Stimulated activated naive B cell treated with anti-CD40 and anti-IgM and Interleukin-4, amounts not matched to agents 10 μg/mL and 1 μg/mL and 100 μg/mL, for 72 hours (primary cell): ENCODE data around the gene TFB1M.

Experiments used
- ATAC-seq, 2 donors: fragments of 150-1000 bp; cut with Tn5 transposase; replicated peaks; 2 replicates each; pipeline ENCODE4 v1.10.0; 2021; ENCODE audit warnings: moderate library complexity in 1 of 2
- DNase-seq: peaks from one replicate; pipeline ENCODE4 v3.0.0; 2021
- H3K27ac Mint-ChIP-seq: one replicate; pipeline ENCODE4 v1.8.0; 2022; ENCODE audit warnings: mild to moderate bottlenecking, mixed read lengths
- H3K27me3 Mint-ChIP-seq, 2 donors: one replicate each; pipeline ENCODE4 v1.8.0; 2022; ENCODE audit warnings: mixed read lengths in 2 of 2
- H3K36me3 Mint-ChIP-seq, 2 donors: one replicate each; pipeline ENCODE4 v1.8.0; 2022; ENCODE audit warnings: mixed read lengths in 2 of 2, mild to moderate bottlenecking in 1 of 2
- H3K4me1 Mint-ChIP-seq, 2 donors: one replicate each; pipeline ENCODE4 v1.8.0; 2022; ENCODE audit warnings: mixed read lengths in 2 of 2, mild to moderate bottlenecking in 1 of 2
- H3K4me3 Mint-ChIP-seq, 2 donors: one replicate each; pipeline ENCODE4 v1.8.0; 2022; ENCODE audit warnings: mild to moderate bottlenecking in 2 of 2, mixed read lengths in 2 of 2, moderate library complexity in 1 of 2
- H3K9me3 Mint-ChIP-seq, 2 donors: one replicate each; pipeline ENCODE4 v1.8.0; 2022; ENCODE audit warnings: mixed read lengths in 2 of 2, mild to moderate bottlenecking in 1 of 2

TFB1M gene

DNA sequence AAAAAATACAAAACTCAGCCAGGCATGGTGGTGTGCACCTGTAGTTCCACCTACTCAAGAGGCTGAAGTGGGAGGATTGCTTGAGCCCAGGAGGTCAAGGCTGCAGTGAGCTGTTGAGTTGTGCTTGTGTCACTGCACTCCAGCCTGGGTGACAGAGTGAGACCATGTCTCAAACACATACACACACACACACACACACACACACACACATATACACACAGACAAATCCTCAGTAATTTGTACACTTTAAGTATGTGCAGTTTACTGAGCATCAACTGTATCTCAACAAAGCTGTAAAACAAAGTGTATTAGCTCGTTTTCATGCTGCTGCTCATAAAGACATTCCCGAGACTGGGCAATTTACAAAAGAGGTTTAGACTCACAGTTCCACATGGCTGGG is 7.3 kb downstream of the TFB1M start:
- Mint-ChIP-seq H3K36me3 (peaks cover 21 to 44% of the 10 kb centered on the region in 2 donors), H3K4me1 (peaks cover 9 to 15% of the 10 kb centered on the region in 2 donors), H3K27ac (no peak overlapping the region), H3K27me3 (no peaks in the 10 kb centered on the region), H3K4me3 (no peak overlapping the region), H3K9me3 (no peaks in the 10 kb centered on the region)
- ATAC-seq (no peak), DNase-seq (no peak)

DNA sequence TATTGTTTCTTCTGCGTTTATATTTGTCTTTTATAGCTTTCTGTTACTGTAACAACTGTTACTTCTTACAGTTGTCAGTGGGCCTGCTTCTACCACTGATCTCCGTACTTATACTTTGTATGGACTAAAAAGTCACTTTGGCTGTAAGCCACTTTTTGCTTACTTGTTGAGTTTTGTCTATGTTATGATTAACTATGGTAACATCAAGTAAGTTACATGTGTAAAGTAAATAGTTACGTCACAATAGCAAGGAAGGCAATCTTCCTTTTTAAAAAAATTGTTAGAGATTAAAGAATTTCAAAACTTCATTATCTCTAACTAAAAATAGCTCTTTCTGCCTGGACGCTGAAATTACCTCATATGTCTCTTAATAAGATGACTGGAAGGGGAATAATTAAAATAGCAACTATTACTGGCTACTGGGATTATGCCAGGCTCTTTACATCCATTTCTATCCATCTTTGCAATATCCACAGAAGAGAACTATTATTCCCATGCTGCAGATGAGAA is 10.9 kb downstream of the TFB1M start:
- H3K27ac Mint-ChIP-seq, result no peak overlapping the region
- H3K27me3 Mint-ChIP-seq, result no peaks in the 10 kb centered on the region
- H3K4me3 Mint-ChIP-seq, result no peak overlapping the region
- DNase-seq (no peak), ATAC-seq (no peak)
- peaks cover 18 to 46% of the 10 kb centered on the region in 2 donors for H3K36me3 Mint-ChIP-seq
- peaks cover 0 to 5% of the 10 kb centered on the region in 2 donors for H3K4me1 Mint-ChIP-seq
- no peaks in the 10 kb centered on the region for H3K9me3 Mint-ChIP-seq

DNA sequence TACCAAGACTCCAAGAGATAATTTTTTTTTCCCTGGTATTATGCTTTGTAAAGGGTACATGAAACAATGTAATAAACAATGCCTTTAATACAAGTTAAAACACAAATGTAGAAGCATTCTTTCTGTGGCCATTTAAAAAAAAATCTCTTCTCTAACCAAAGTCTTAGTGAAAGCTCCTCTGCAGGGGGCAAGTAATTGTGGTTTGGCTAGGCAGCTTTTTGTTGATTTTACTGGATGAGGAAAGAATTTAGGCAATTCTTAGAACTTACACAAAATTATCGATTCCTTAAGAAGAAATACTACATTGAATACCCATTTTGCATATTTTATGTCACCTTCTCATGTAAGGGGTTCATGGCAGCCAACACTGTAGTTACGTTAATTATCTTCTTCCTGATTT is 12.4 kb downstream of the TFB1M start:
- DNase-seq (no peak), ATAC-seq (no peak)
- H3K9me3 Mint-ChIP-seq, result no peaks in the 10 kb centered on the region
- no peaks in the 10 kb centered on the region for H3K27me3 Mint-ChIP-seq
- H3K27ac Mint-ChIP-seq, result no peak overlapping the region
- H3K4me1 Mint-ChIP-seq, result peaks cover 0 to 2% of the 10 kb centered on the region in 2 donors
- H3K36me3 Mint-ChIP-seq, result peaks cover 22 to 43% of the 10 kb centered on the region in 2 donors
- H3K4me3 Mint-ChIP-seq, result no peak overlapping the region

DNA sequence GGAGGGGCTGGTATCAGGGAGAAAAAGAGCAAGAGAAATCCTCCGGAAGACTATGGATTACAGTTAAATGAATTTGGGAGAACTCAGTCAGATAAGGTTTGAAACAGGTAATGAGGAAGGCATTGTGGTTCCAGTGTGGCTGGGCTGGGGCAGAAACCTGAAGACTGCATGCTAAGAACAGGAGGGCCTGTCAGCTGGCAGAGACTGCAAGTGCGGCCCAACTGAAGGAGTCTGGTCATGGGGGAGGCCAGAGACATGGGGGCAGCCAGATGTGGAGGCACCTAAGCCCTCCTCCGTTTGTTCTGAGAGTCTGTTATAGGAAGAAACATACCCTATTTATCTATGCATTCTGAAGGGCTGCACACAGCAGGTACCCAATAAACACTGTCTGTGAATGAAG is 16.6 kb downstream of the TFB1M start:
- Mint-ChIP-seq H3K27ac (no peak overlapping the region), H3K4me1 (peaks cover 0 to 6% of the 10 kb centered on the region in 2 donors), H3K27me3 (no peaks in the 10 kb centered on the region), H3K9me3 (no peaks in the 10 kb centered on the region), H3K4me3 (no peak overlapping the region), H3K36me3 (peaks cover 28 to 44% of the 10 kb centered on the region in 2 donors)
- ATAC-seq (no peak), DNase-seq (no peak)

DNA sequence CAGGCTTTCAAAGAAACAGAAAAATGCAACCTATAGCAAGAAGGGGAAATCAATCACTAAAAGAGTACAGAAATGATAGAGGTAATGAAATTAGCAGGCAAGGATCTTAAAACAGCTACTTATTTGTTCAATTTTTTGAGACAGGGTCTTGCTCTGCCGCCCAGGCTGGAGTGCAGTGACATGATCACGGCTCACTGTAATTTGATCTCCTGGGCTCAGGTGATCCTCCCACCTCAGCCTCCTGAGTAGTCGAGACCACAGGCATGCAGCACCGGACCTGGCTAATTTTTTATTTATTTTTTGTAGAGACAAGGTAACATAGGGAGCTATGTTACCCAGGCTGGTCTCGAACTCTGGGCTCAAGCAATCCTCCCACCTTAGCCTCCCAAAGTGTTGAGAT is 21.6 kb downstream of the TFB1M start:
- ATAC-seq, result no peak
- H3K27ac Mint-ChIP-seq, result no peak overlapping the region
- H3K36me3 Mint-ChIP-seq, result peaks cover 49 to 63% of the 10 kb centered on the region in 2 donors
- peaks cover 0 to 5% of the 10 kb centered on the region in 2 donors for H3K4me1 Mint-ChIP-seq
- no peak overlapping the region for H3K4me3 Mint-ChIP-seq
- no peaks in the 10 kb centered on the region for H3K9me3 Mint-ChIP-seq
- H3K27me3 Mint-ChIP-seq, result no peaks in the 10 kb centered on the region
- no peak for DNase-seq

DNA sequence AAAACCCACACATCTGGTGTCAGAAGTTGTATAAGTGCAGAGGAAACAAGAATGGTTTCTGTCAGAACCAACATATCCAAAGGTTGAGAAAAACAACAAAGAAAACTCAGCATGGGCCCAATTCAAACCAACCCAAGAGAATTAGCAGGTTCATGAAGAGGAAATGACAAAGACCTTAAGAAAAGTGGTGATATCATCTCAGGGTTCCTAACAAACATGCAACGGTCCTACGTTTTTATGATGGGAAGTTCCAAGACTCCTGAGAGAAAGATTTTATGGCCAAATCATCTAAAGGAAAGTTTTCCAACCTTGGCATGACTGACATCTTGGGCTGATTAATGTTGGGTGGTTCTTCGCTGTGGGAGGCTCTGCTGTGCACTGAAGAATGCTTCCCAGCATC is 23.0 kb downstream of the TFB1M start:
- ATAC-seq (no peak), DNase-seq (no peak)
- Mint-ChIP-seq H3K27ac (no peak overlapping the region), H3K4me1 (peaks cover 0 to 5% of the 10 kb centered on the region in 2 donors), H3K9me3 (no peaks in the 10 kb centered on the region), H3K4me3 (no peak overlapping the region), H3K36me3 (peaks cover 48 to 57% of the 10 kb centered on the region in 2 donors), H3K27me3 (no peaks in the 10 kb centered on the region)

DNA sequence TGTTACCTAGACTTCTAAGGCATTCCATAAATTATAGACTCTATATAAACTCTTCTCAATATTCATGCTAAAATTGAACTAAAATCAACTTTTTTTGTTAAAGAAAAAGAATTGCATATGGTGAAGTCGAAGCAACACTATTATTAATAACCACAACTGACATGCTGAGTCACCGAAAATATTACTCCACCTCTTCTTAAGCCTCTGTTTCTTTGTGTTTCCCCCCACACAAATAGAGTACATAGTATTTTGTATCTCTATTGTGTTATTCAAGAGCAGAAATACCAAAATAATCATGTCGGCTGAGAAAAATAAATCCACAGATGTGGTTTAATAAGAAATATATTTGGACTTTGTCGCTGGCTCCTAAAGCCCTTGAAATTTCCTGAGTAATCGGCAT is 23.8 kb downstream of the TFB1M start:
- Mint-ChIP-seq H3K4me1 (peaks cover 0 to 5% of the 10 kb centered on the region in 2 donors), H3K27me3 (no peaks in the 10 kb centered on the region), H3K27ac (no peak overlapping the region), H3K9me3 (no peaks in the 10 kb centered on the region), H3K36me3 (peaks cover 50 to 58% of the 10 kb centered on the region in 2 donors), H3K4me3 (no peak overlapping the region)
- DNase-seq, result no peak
- no peak for ATAC-seq

DNA sequence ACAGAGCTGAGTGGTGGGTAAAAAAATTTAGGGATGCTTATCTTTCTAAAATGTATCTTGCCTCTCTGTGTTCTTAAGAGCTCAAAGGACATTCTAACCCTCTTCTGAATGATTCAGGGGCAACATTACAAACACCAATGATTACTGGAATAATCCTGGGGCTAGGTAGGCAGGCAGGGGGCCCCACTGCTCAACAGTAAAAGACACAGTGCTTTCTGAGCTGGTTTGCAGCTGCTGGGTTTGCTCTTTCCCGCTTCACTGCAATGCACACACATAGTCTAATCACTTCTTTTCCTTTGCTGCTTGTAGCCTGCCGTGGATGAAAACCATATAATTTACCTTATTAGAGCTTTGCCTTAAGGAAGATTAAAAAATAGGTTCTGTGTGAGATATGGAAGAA is 26.5 kb downstream of the TFB1M start:
- Mint-ChIP-seq H3K27ac (no peak overlapping the region), H3K4me3 (no peak overlapping the region), H3K9me3 (no peaks in the 10 kb centered on the region), H3K4me1 (peaks cover 0 to 3% of the 10 kb centered on the region in 2 donors), H3K36me3 (peaks cover 41 to 55% of the 10 kb centered on the region in 2 donors), H3K27me3 (no peaks in the 10 kb centered on the region)
- DNase-seq (no peak), ATAC-seq (no peak)

DNA sequence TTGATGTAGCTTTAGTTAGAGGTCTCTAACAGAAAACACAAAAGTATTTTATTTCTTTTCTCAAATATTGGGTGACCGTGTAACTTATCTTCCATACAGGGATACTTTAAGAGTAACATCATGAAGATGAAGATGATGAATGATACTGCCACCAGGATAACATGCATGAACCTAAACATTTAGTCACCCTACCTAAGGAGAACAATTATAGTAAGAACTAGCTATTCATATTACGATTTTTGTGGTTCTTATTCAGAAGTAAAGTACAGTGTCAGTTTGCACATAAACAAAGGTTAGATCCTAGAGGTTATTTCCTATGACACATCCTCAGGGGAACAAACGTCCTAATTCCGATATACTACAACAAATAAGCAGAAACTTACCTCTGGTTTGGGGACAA is 29.5 kb downstream of the TFB1M start:
- ATAC-seq (no peak), DNase-seq (no peak)
- no peaks in the 10 kb centered on the region for H3K9me3 Mint-ChIP-seq
- peaks cover 33 to 50% of the 10 kb centered on the region in 2 donors for H3K36me3 Mint-ChIP-seq
- peaks cover 0 to 4% of the 10 kb centered on the region in 2 donors for H3K4me1 Mint-ChIP-seq
- no peaks in the 10 kb centered on the region for H3K27me3 Mint-ChIP-seq
- no peak overlapping the region for H3K27ac Mint-ChIP-seq
- no peak overlapping the region for H3K4me3 Mint-ChIP-seq

DNA sequence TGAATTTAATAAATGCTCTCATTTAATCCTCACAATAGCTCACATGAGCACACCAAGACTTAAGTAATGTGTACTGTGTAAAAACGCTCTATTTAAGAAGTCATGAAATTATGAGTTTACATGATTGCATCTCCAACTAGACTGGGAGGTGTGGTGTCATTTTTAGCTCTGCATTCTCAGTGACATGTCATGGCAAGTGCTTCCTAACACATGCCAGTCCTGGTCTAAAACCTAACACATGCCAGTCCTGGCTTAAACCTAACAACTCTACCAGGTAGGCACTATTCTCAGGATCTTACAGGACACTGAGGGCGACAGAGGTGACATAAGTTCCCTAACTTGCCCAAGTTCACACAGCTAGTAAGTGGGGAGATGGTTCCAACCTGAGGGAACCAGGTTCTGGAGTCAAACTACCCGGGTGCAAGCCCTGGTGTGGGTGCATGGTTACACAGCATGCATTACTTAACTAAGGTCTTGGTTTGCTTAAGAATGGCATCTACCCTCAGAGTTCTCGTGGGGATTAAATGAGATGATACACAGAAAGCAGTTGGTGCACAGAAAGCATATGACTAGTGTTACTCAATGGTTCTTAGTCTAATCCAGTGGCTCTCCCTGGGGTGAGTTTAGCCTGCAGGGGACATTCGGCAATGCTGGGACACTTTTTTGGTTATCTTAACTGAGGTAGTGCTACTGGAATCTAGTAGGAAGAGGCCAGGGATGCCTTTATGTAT is 35.8 kb downstream of the TFB1M start:
- H3K27me3 Mint-ChIP-seq, result no peaks in the 10 kb centered on the region
- ATAC-seq (no peak), DNase-seq (no peak)
- no peaks in the 10 kb centered on the region for H3K9me3 Mint-ChIP-seq
- H3K36me3 Mint-ChIP-seq, result peaks cover 28 to 51% of the 10 kb centered on the region in 2 donors
- no peak overlapping the region for H3K27ac Mint-ChIP-seq
- H3K4me1 Mint-ChIP-seq, result peaks cover 0 to 7% of the 10 kb centered on the region in 2 donors
- no peak overlapping the region for H3K4me3 Mint-ChIP-seq

DNA sequence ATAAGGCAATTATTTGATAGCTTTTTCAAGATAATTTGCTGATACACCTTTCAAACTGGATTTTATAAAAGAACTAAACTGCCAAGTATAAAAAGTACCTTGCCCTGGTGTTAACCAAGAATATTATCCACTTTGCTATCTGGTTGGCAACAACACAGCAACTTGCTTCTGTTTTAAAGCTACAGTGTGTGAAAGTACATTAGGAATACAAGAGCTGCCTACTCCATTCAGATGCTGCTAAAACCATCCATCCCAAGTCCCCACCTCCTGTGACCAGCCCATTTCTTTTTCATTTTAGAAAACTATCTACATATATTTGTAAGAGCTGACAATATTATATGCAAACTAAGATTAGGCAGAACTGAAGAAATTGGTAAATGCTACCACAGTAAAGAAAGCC is 37.6 kb downstream of the TFB1M start:
- H3K4me3 Mint-ChIP-seq, result no peak overlapping the region
- H3K9me3 Mint-ChIP-seq, result no peaks in the 10 kb centered on the region
- ATAC-seq (no peak), DNase-seq (no peak)
- H3K36me3 Mint-ChIP-seq, result peaks cover 34 to 51% of the 10 kb centered on the region in 2 donors
- peaks cover 0 to 9% of the 10 kb centered on the region in 2 donors for H3K4me1 Mint-ChIP-seq
- H3K27me3 Mint-ChIP-seq, result no peaks in the 10 kb centered on the region
- H3K27ac Mint-ChIP-seq, result no peak overlapping the region

DNA sequence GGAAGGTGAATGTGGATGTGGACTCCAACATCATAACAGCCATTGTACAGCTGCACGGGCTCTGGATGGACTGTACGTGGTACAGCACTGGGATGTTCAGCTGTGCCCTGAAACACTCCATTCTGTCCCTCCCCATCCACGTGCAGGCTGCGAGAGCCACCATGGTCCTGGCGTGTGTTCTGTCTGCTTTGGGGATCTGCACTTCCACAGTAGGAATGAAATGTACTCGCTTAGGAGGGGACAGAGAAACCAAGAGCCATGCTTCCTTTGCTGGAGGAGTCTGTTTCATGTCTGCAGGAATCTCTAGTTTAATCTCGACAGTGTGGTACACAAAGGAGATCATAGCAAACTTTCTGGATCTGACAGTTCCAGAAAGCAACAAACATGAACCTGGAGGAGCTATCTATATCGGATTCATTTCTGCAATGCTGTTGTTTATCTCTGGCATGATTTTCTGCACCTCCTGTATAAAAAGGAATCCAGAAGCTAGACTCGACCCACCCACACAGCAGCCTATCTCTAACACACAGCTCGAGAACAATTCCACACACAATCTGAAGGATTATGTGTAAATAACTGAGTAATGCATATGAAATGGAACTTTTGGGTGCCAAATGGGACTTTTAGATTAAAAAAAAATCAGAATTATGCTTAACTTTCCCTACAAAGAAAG is 38.3 kb downstream of the TFB1M start:
- H3K36me3 Mint-ChIP-seq, result peaks cover 34 to 46% of the 10 kb centered on the region in 2 donors
- H3K4me1 Mint-ChIP-seq, result peaks cover 0 to 9% of the 10 kb centered on the region in 2 donors
- no peak for DNase-seq
- H3K27me3 Mint-ChIP-seq, result no peaks in the 10 kb centered on the region
- H3K9me3 Mint-ChIP-seq, result no peaks in the 10 kb centered on the region
- H3K4me3 Mint-ChIP-seq, result no peak overlapping the region
- no peak overlapping the region for H3K27ac Mint-ChIP-seq
- ATAC-seq, result no peak

DNA sequence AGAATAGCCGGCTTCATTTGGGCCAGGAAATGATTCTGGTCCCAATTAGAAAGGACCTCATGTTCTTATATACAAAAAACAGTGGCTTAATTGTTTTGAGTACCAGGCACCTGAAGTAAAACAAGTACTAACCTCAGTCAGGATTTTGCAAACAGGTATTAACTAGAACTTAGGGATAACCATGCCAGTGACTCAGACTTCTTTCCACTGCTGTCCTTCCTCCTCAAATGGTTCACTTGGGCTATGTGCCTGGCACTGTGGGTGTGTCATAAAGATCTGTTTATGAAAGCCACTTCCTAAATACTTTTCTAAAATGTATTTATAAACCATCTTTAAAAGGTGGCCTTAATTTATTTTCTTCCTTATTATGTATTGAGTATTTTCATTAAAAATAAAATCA is 39.8 kb downstream of the TFB1M start:
- no peaks in the 10 kb centered on the region for H3K9me3 Mint-ChIP-seq
- no peak overlapping the region for H3K27ac Mint-ChIP-seq
- H3K27me3 Mint-ChIP-seq, result no peaks in the 10 kb centered on the region
- ATAC-seq, result no peak
- no peak overlapping the region for H3K4me3 Mint-ChIP-seq
- no peak for DNase-seq
- H3K36me3 Mint-ChIP-seq, result peaks cover 29 to 49% of the 10 kb centered on the region in 2 donors
- peaks cover 0 to 6% of the 10 kb centered on the region in 2 donors for H3K4me1 Mint-ChIP-seq

DNA sequence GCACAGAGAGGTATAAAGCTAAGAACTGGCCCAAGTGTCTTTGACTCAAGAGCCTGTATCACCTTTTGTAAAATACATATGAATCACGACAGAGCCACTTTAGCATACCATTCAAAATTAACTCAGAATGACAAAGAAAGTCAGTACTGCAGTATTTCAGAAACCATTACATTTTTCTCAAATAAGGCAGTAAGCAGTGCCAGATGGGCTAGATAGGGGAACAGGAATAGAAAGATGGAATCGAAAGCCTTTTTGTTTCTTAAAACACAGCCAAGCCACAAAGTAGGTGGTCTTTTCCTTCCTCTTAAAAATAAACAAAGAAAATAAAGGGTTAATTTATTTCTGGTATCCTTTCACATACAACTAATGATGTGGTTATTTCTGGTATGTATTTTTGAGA is 40.2 kb downstream of the TFB1M start:
- H3K36me3 Mint-ChIP-seq, result peaks cover 29 to 45% of the 10 kb centered on the region in 2 donors

DNA sequence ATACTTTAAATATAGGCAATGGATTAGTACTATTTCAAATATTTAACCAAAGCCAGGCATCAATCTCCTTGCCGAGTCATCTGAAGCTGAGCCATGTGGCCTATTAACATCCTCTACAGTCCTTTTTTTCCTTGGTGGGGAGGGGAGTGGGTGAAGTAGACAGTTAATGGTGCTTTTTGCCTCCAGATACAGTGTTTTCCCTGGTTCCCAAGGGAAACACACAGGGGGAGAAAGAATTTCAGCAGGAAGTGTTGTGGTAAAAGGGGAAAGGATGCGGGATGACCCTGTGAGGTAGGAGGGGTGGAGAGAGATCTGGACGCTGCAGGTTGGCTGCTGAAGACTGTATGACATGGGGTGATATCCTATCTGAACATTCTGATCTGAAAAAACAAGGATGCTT is 40.9 kb downstream of the TFB1M start:
- Mint-ChIP-seq H3K4me1 (peaks cover 0 to 6% of the 10 kb centered on the region in 2 donors), H3K27ac (no peak overlapping the region), H3K36me3 (peaks cover 32 to 39% of the 10 kb centered on the region in 2 donors), H3K4me3 (no peak overlapping the region), H3K9me3 (no peaks in the 10 kb centered on the region), H3K27me3 (no peaks in the 10 kb centered on the region)
- DNase-seq (no peak), ATAC-seq (no peak)

More for the DNA sequence above, 40.2 kb downstream of the TFB1M start:
- no peak for ATAC-seq
- Mint-ChIP-seq H3K27ac (no peak overlapping the region), H3K4me1 (peaks cover 0 to 6% of the 10 kb centered on the region in 2 donors), H3K4me3 (no peak overlapping the region), H3K27me3 (no peaks in the 10 kb centered on the region), H3K9me3 (no peaks in the 10 kb centered on the region)
- DNase-seq, result no peak
